Right forelimb (tissue), 1 donor: ENCODE results near the gene NKRF.

Source experiments
- DNase-seq: peaks from one replicate; pipeline ENCODE4 v3.0.0-alpha.2; 2018

NKRF gene

DNA sequence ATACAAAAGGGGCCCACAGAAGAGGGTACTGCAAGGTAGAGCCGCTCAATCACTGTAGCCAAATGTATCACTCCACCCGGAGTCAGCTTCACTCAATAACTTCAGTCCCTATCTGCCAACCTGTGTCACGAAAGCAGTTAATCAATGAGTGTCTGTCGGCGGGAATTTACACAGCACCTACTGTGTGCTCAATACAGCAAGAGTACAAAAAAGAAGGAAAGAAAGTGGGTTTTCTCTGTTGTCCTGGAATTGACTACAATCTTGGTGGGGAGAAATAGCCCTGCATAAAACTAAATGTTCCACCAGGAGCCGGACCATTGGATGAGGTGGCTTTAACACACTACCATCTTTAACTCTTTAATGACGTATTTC lies 780 bp upstream of the NKRF start:
- DNase-seq: no peak

DNA sequence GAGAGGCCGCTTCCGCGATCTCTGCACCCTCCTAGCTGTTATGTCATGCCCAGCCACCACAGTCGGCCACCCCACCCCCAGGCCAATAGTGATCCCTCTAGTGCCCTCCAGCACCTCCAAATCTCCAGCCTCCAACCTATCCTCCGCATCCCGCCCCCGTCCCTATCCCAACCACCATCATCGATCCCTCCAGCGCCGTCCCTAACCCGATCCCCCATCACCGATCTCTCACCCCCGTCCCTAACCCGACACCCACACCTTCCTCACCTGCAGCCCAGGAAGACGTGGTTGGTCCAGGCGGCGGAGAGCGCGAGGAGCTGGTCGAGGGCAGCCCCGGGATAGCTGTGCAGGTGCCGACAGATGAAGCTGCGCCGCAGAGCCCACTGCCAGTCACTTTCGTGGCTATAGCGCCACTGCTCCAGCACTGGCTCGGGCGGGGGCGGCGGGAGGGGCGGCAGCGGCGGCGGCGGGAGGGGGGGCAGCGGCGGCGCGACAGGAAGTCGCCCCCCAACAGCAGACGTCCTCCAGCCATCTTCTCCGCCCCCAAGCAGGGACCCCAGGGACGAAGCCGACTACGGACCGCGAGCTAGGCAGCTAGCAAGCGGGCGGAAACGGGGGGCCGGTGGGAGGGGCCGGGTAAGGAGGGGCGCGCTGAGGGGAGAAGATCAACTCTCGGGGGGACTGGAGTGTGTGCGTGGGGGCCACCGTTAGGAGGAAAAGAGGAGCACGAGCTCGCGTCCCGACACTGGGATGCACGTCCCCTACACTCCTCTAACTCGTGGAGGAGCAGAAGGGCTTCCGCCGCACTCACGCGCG lies 552 bp downstream of the NKRF start:
- DNase-seq: peak; percentile 58

DNA sequence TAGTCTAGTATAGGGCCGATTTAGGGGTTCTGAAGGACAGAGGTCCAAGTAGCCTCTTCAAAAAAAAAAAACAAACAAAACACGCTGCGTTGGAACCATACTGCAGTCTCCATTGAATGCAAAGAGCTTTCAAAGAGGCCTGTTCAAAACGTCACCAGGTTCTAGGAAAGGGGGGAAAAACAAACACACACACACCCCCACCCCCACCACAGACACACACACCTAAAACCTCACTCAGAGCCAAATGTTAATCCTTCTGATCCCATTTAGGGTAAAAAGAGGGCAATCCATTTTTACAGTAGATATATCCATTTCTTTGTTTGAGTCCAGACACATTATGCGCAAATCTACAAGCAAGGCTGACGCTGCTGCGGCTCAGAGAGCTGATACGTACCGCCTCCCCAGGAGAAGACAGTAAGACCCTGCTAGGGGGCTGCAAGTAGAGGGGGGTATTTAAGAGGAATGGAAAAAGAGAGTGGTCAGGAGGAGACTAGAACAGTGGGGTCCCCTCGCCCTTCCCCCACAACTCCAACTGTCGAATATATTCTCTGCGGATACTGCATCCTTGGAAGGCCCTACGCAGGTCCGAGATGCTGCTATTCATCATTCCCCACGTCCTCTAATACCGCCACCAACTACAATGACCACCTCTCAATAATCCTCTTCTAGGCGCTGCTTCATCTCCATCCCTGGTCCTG lies 1.3 kb downstream of the NKRF start:
- no peak for DNase-seq

DNA sequence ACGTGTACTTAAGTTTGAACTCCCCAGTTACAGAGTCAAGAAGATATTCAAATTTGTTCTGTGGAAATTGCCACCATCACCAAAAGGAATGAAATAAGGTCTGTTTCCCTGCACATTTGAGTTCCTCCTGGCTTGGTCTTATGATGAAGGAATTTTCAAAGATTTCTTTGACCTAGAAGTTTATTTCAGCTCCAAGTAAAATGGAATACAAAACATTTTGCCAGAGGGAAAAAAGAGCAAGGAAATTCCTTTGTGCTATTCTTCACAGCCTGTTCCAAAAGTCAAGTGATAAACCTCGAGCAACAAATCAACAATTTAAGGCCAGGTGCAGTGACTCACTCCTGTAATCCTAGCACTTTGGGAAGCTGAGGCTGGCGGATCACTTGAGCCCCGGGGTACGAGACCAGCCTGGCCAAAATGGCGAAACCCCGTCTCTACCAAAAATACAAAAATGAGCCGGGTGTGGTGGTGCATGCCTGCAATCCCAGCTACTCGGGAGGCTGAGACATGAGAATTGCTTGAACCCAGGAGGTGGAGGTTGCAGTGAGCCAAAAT lies 3.4 kb downstream of the NKRF start:
- no peak for DNase-seq

DNA sequence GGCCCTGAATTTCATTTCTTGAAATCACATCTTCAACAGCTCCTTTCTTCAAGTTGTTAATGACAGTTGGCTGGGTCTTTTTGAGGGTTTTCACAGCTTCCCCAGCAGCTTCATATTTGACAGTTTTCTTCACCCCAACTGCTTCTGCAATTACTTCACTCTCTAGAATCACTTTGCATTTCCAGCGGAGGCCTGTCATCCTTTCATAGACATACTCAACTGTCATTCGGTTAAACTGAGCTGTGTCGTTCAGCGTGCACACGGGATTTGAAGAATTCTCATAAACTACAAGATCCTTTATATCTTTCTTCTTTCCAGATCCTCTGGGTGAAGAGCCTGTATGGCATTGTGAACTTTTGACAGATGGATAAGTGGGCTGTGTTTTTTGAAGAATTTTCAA lies 16.4 kb downstream of the NKRF start:
- DNase-seq: no peak

DNA sequence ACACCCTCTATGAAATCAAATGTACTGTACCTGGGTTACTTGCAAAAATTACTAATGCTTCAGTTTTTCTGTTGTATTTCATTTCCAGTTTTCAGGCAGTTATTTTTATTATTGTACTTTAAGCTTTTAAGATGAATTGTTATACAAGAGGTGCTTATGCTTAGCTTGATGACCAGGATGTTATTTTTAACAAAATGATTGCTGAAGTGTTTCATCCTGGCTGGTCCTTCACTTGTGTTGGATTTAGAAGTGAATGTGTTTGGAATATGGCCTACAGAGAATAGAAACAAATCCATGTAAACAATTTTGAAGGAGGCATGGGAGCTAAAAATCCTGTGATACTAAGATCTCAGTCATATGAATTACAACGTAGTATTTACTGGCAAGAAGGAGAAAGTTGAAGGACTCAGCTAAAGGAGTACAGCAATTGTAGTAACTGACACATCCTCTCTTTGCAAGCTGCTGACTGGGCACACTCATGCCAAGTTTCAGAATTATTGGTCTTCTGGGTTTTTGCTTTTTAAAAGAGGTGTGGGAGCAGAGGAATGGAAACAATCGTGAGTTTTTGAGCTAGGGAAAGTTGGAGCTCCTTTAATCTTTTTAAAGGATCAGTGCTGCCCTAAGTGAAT lies 22.7 kb downstream of the NKRF start:
- DNase-seq: no peak

DNA sequence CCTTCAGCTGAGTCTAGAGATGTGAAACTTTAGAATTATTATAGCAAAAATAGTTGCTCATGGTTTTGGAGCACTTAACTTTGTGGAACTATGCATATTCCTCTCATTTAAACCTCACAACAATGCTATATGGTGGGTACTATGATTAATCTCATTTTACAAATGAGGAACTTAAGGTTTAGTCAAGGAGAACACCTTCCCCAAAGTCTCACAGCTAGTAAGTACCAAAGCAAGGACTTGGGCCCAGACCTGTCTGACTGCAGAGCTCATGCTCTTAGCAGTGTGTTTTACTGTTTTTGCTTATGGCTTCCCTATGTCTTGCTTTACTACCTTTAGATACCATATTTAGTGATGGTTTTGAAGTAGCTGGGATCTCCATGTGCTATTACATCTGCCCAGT lies 26.8 kb downstream of the NKRF start:
- DNase-seq: no peak

DNA sequence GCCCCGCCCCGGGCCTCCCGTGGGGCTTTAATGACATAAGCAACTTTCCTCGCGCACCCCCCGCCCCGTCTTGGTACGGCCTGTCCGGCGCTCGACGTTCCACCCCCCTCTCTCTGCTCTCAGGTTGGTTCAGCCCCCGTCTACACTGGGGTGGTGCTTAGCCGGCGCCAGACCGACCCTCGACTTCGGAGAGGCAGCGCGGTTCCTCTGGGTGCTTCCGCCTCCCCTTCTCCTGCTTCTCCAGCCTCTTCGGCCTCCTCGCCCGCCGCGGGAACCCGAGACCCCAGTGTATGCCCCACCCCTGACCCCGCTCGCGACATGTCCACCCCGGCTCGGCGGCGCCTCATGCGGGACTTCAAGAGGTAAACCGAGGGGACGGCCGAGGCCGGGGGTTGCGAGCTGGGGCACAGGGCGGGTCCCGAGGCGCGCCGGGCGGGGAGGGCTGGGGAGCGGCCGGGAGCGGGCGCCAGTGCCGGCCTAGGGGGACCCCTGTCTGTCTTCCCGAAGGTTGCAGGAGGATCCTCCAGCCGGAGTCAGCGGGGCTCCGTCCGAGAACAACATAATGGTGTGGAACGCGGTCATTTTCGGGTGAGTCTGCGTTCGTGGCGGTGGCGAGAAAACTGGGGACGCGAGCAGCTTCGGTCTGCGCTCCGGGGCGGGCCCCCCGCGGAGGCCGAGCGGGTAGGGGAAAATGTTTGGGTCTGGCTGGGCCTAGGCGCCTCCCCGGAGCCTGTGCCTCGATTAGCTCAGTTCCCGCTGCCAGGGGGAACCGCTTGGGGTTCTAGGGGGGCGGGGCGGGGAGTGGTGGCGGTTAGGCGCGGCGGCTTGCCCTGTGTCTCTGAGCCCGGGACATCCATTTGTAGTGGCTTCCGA lies 31.6 kb downstream of the NKRF start, which contains the start of gene UBE2A:
TSS of gene UBE2A (plus strand) at position 170 of the 873 bp plus-strand sequence. CDS start at position 319, 149 bp downstream.
- DNase-seq: peak; percentile 92

DNA sequence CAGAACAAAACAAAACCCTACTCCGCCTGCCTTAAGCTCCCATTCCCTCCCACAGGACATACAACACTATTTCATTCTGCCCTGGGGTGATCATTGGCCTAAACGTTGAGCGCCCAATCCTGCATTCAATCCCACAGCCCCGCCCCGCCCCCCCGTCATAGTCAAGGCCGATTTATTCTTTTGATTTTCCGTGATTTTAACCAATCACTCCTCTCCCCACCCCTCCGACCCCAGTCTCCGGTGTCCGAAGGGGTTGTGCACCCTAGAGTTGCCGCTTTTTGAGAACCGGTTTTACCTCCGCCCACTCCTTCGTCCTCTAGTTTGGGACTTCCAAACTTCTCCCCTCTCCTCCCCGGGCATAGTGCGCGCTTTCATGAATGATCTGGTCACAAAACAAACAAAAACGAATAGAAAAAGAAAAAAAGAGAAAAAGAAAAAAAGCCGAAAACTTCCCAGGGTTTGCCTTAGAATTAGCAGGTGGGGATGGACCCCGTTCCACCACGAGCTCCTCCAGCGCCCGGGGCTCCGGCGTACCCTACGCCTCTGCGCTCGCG lies 32.3 kb downstream of the NKRF start:
- DNase-seq: peak; percentile 50

DNA sequence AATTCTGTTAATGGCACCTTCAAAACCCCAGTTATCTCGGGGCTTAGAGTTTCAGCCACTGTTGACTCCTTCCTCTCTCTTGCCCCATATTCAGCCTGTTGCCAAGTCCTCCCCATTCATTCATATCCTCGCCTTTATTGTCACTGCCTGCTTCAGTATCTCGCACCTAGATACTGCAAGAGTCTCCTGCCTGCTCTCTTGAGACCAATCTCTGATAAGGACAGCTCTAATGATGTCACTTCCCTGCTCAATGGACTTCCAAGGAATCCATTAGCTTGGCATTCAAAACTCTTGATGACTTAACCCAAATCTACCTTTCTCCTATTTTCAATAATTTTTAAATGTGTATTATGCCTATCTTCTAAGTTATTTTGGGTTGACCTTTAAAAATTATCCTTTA lies 33.0 kb downstream of the NKRF start:
- DNase-seq: no peak

DNA sequence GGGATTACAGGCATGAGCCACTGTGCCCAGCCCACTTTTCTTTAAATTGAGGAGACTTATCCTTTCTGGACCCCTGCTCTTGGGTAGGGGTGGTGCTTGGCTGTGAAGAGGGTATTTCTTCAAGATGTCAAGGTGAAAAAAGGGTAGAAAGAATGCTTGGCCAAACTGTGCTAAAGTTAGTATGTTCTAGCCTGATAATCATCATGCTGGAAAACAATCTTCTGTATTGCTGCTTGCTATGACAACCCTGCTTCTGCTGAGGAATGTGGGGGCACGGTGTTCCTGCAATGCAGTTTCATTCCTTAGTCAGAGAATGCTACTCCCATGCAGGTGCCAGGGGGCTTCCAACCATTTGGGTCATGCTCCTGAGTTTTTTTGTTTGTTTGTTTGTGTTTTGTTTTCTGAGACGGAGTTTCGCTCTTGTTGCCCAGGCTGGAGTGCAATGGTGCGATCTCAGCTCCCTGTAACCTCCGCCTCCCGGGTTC lies 35.8 kb downstream of the NKRF start:
- no peak for DNase-seq

DNA sequence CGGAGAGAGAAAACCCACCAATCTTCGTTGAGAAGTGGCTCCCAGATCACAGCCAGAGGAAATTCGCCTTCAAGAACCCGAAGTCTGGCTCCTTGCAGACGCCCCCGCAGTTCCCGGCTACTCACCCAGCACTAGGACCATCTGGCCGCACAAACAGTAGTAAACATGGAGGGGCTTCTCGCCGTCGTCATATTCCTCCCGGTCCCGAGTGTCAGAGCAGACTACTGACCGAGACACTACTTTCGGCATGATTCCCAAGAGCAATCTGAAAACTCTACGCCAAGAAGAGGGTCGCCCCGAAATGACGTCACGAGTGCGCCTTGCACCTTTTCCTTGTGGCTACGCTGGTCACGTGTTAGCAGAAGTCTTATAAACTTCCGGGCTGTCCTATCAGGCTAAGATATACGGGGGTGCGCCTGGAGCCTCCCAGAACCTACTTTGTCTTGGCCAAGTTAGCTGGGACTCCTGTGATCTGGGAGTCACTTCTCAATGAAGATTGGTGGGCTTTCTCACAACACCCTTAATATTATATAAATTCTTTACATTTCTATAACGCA lies 41.0 kb downstream of the NKRF start, which contains the start of gene STEEP1:
TSS of gene STEEP1 (minus strand) at position 303 of the 557 bp plus-strand sequence. CDS start at position 249, 54 bp downstream.
- DNase-seq: peak; percentile 91

DNA sequence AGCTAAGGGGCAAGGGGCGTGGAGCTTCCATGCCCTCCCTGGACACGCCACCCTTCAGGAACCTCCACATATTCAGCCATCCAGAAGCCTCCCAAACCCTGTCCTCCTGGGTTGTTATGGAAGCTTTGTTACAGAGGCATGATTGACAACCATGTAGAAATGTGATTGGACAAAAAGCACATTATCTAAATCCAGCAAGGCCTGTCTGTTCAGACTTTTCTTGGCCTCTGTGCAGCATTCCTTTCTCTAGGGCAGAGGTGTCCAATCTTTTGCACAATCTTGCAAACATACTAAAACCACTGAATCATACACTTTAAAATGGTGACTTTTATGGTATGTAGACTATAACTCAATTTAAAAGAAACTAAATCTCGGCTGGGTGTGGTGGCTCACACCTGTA lies 53.7 kb downstream of the NKRF start:
- DNase-seq: no peak

DNA sequence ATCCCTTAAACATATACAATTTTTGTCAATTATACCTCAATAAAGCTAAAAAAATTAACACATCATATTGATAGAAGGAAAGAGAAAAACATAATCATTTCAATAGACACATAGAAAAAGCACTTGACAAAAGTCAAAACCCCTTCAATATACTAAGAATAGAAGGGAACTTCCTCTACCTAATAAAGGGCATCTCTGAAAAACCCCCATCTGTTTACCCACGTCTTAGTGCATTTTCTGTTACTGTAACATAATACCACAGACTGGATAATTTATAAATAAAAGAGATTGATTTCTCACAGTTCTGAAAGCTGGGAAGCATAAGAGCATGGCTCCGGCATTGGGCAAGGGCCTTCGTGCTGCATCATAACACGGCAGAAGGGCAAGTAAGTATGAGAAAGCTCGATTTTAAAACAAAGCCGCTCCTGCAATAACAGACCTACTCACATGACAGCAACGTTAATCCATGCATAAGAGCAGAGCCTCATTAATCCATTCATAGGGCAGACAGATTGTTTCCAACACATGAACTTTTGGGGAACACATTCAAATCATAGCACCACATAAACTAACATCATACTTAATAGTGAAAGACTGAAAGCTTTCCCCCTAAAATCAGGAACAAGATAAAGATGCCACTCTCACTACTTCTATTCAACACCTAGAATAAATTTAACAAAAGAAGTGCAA lies 56.8 kb downstream of the NKRF start:
- no peak for DNase-seq

DNA sequence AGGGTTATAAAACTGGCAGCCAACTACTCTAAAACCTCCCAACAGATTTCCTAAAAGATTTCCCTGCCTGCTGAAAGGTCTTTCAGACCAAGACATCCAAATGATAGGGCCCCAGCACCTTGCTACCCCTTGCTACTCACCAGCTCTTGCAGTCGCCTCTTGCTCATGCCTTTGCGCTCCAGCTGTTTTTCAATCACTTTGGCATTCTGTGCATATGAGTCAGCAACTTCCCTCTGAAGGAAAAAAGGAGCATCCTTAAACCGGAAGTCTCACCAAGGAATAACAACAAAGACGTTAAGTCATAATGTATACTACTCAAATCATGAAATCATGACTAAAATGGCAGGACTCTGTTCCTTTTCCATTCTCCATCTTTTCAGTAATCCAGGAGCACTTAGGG lies 65.0 kb downstream of the NKRF start:
- DNase-seq: no peak

DNA sequence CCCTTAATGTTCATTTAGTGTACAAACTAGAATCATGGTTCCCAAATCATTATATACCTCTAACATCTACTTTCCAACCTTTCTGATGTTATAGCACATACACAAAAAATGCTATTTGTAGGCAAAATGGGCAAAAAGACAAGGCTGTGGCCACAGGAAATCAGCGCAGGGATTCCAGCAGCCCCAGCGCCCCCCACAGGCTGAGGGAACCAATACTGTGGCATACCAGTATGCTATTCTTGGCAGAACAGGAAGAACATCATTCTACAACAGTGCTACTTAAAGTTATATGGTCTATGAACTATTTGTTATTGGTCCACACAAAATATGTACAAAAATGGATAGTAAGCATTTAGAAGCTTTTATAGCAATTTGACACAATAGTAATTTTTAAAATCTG lies 66.4 kb downstream of the NKRF start:
- DNase-seq: no peak
